Keratinocyte (primary cell): ENCODE measurements around the gene ZNRF1. TPM values are rescaled to one million over a fixed set of nuclear protein-coding genes. Genes with fewer than 3 reads are reported as not detected.

Experiments
- DNase-seq: peaks from one replicate; pipeline ENCODE4 v3.0.0-alpha.2; 2011; ENCODE audit warnings: low read depth, missing footprints, low spot score
- FAIRE-seq: peaks from 2 replicates; lab custom pipeline; 2011; peaks lifted over from hg19 to GRCh38; lab: Jason Lieb, UNC
- H2AFZ ChIP-seq: 2 replicates; pipeline ENCODE4 v1.6.0; 2012; ENCODE audit warnings: low read length, control low read depth, inconsistent platforms; ENCODE audit not compliant: control insufficient read depth
- H3K27ac ChIP-seq: 2 replicates; pipeline ENCODE4 v1.5.1; 2011; ENCODE audit warnings: low read length; ENCODE audit not compliant: control insufficient read depth, insufficient read depth
- H3K27me3 ChIP-seq: 3 replicates; pipeline ENCODE4 v1.6.0; 2011; ENCODE audit warnings: low read length; ENCODE audit not compliant: control insufficient read depth, insufficient read depth; ENCODE audit errors: extremely low read depth
- H3K36me3 ChIP-seq, 2 experiments: 2 replicates in 1 of 2; 3 replicates in 1 of 2; pipeline ENCODE4 v1.5.1; 2011; ENCODE audit warnings: low read length in 2 of 2, mild to moderate bottlenecking in 1 of 2; ENCODE audit not compliant: control insufficient read depth in 2 of 2, insufficient read depth in 2 of 2; ENCODE audit errors: extremely low read depth in 1 of 2
- H3K4me1 ChIP-seq: 3 replicates; pipeline ENCODE4 v1.5.1; 2011; ENCODE audit warnings: low read length; ENCODE audit not compliant: control insufficient read depth, insufficient read depth; ENCODE audit errors: extremely low read depth
- H3K4me2 ChIP-seq: 3 replicates; pipeline ENCODE4 v1.6.0; 2011; ENCODE audit warnings: low read depth, low read length; ENCODE audit not compliant: control insufficient read depth, insufficient read depth; ENCODE audit errors: extremely low read depth
- H3K4me3 ChIP-seq, 3 experiments: fragments of 200-600 bp in 1 of 3; sonication (generic) in 1 of 3; 2 replicates in 2 of 3; 3 replicates in 1 of 3; pipeline ENCODE4 v1.5.1; 2011 to 2016; ENCODE audit warnings: low read length in 3 of 3, mild to moderate bottlenecking in 3 of 3, control low read depth in 2 of 3, inconsistent platforms in 1 of 3, low read depth in 1 of 3, mixed read lengths in 1 of 3, mixed run types in 1 of 3, moderate library complexity in 1 of 3; ENCODE audit not compliant: control insufficient read depth in 2 of 3, insufficient read depth in 2 of 3; ENCODE audit errors: extremely low read depth in 1 of 3
- H3K79me2 ChIP-seq: 2 replicates; pipeline ENCODE4 v1.6.0; 2012; ENCODE audit warnings: low read length; ENCODE audit not compliant: control insufficient read depth, insufficient read depth
- H3K9ac ChIP-seq: 3 replicates; pipeline ENCODE4 v1.6.0; 2011; ENCODE audit warnings: low read length; ENCODE audit not compliant: control insufficient read depth, insufficient read depth; ENCODE audit errors: extremely low read depth
- H3K9me1 ChIP-seq: 3 replicates; pipeline ENCODE4 v1.6.0; 2011; ENCODE audit warnings: low read length; ENCODE audit not compliant: control insufficient read depth, insufficient read depth; ENCODE audit errors: extremely low read depth
- H3K9me3 ChIP-seq: 2 replicates; pipeline ENCODE4 v1.5.1; 2012; ENCODE audit warnings: low read depth, low read length; ENCODE audit not compliant: control insufficient read depth
- H4K20me1 ChIP-seq: 3 replicates; pipeline ENCODE4 v1.6.0; 2011; ENCODE audit warnings: low read length; ENCODE audit not compliant: control insufficient read depth, insufficient read depth; ENCODE audit errors: extremely low read depth
- CTCF ChIP-seq, 3 experiments: IDR thresholded peaks in 1 of 3; conservative IDR thresholded peaks in 1 of 3; optimal IDR thresholded peaks in 1 of 3; 2 replicates in 2 of 3; 3 replicates in 1 of 3; pipeline versions ENCODE3 to v1.5.1; 2011; ENCODE audit warnings: low read length in 3 of 3, mild to moderate bottlenecking in 3 of 3, moderate library complexity in 2 of 3, control low read depth in 1 of 3, inconsistent platforms in 1 of 3; ENCODE audit not compliant: insufficient read depth in 2 of 3; ENCODE audit errors: extremely low read depth in 1 of 3
- EZH2 ChIP-seq: IDR thresholded peaks from one replicate; pipeline ENCODE4 v1.6.1; 2012; ENCODE audit warnings: inconsistent platforms, mild to moderate bottlenecking, low read length, moderate library complexity
- dilution Hi-C: fragments of 300-500 bp; cut with MboI; formaldehyde crosslinking; loops from one replicate; pipeline ENCODE4 v1.7.0; 2020; ENCODE audit warnings: low sequenced_read_pairs; ENCODE audit not compliant: extremely low pct_ligation_motif_present
- polyA plus RNA-seq, 5 experiments: library from polyadenylated mRNA; depleted of rRNA in 3 of 5; stranded (reverse) in 3 of 5; stranded (forward) in 1 of 5; unstranded in 1 of 5; fragments of >200 nt; gene quantifications; 1 replicate in 1 of 5; 2 replicates in 3 of 5; 3 replicates in 1 of 5; pipeline versions ENCODE4 v1.2.1 to v1.2.3, GENCODE V29; 2011 to 2012; ENCODE audit warnings: missing spikeins in 2 of 5, low read depth in 1 of 5, low replicate concordance in 1 of 5

Gene ZNRF1
- polyA plus RNA-seq, 1 donor (not counting 4 experiments of a cell fraction or from before 2014, with no cell fraction given) = 19.1 TPM

GRCh38 chr16:75121949-75122568 lies 123.2 kb downstream of the ZNRF1 start:
- no peak for DNase-seq

GRCh38 chr16:75122609-75123008 lies 123.8 kb downstream of the ZNRF1 start:
- Histone ChIP-seq H3K27ac (no peak overlapping the region), H2AFZ (no peak overlapping the region), H3K4me2 (no peak overlapping the region), H3K4me3 (no peak overlapping the region), H4K20me1 (no peaks in the 10 kb centered on the region), H3K27me3 (no peaks in the 10 kb centered on the region), H3K9ac (no peak overlapping the region), H3K9me3 (peaks cover 4% of the 10 kb centered on the region), H3K36me3 (no peaks in the 10 kb centered on the region), H3K79me2 (no peaks in the 10 kb centered on the region), H3K9me1 (no peaks in the 10 kb centered on the region), H3K4me1 (no peaks in the 10 kb centered on the region)
- TF ChIP-seq CTCF (optimal IDR thresholded peaks at IDR 0.05 in 1 of 3, IDR thresholded peaks at IDR 0.05 in 1 of 3, conservative IDR thresholded peaks at IDR 0.05 in 1 of 3; ENCODE audit: extremely low read depth in 1 of 3, insufficient read depth in 2 of 3, low read length in 3 of 3) = no peak
- DNase-seq = no peak
- FAIRE-seq = no peak
- dilution Hi-C loops = no loop called here

More at GRCh38 chr16:75121949-75122568, 123.2 kb downstream of the ZNRF1 start:
- dilution Hi-C loops = no loop called here
- Histone ChIP-seq H3K4me3 (no peak overlapping the region), H3K27me3 (no peaks in the 10 kb centered on the region), H3K4me2 (no peak overlapping the region), H3K9me3 (peaks cover 4% of the 10 kb centered on the region), H3K36me3 (no peaks in the 10 kb centered on the region), H3K9ac (no peak overlapping the region), H3K27ac (no peak overlapping the region), H3K9me1 (no peaks in the 10 kb centered on the region), H3K4me1 (no peaks in the 10 kb centered on the region), H2AFZ (no peak overlapping the region), H4K20me1 (no peaks in the 10 kb centered on the region), H3K79me2 (no peaks in the 10 kb centered on the region)
- no peak for FAIRE-seq
- TF ChIP-seq EZH2 = no peak
- TF ChIP-seq CTCF (optimal IDR thresholded peaks at IDR 0.05 in 1 of 3, IDR thresholded peaks at IDR 0.05 in 1 of 3, conservative IDR thresholded peaks at IDR 0.05 in 1 of 3; ENCODE audit: extremely low read depth in 1 of 3, insufficient read depth in 2 of 3, low read length in 3 of 3) = no peak
